Activated CD8-positive, alpha-beta T cell treated with anti-CD3 and anti-CD28 coated beads, Interleukin-2, amount 10 ng/mL, durations not matched to agents 7 days and 5 days (primary cell): ENCODE data around the gene SLCO1A2. TPM values are rescaled to one million over a fixed set of nuclear protein-coding genes. Genes with fewer than 3 reads are reported as not detected.

Experiments used
- ATAC-seq: fragments of 150-1000 bp; cut with Tn5 transposase; one replicate; pipeline ENCODE4 v1.10.0; 2021; ENCODE audit warnings: moderate library complexity
- CTCF ChIA-PET: fragments of 350-600 bp; sonication (Branson Sonifier 250); formaldehyde crosslinking; loops from one replicate; lab custom pipeline; 2021; ENCODE audit warnings: antibody characterized with exemption; lab: Charles Lee
- POLR2A ChIA-PET: fragments of 350-600 bp; sonication (Branson Sonifier 250); formaldehyde crosslinking; loops from one replicate; lab custom pipeline; 2021; ENCODE audit warnings: antibody characterized with exemption; lab: Charles Lee
- DNase-seq: peaks from one replicate; pipeline ENCODE4 v3.0.0-alpha.2; 2020
- H3K27ac Mint-ChIP-seq: one replicate; pipeline ENCODE4 v1.8.0; 2021; ENCODE audit warnings: mild to moderate bottlenecking, mixed read lengths
- H3K27me3 Mint-ChIP-seq: one replicate; pipeline ENCODE4 v1.8.0; 2021; ENCODE audit warnings: low read depth, mixed read lengths
- H3K36me3 Mint-ChIP-seq: one replicate; pipeline ENCODE4 v1.8.0; 2021; ENCODE audit warnings: low read depth, mixed read lengths
- H3K4me1 Mint-ChIP-seq: one replicate; pipeline ENCODE4 v1.8.0; 2021; ENCODE audit warnings: low read depth, mixed read lengths
- H3K4me3 Mint-ChIP-seq: one replicate; pipeline ENCODE4 v1.8.0; 2021; ENCODE audit warnings: mild to moderate bottlenecking, mixed read lengths
- H3K9me3 Mint-ChIP-seq: one replicate; pipeline ENCODE4 v1.8.0; 2022; ENCODE audit warnings: mixed read lengths; ENCODE audit not compliant: insufficient read depth
- total RNA-seq, 2 experiments: library from RNA; stranded (reverse); gene quantifications; one replicate each; pipeline ENCODE4 v1.2.3, GENCODE V29; 2021

SLCO1A2 gene
- total RNA-seq, 2 experiments from 2014 or later, result not detected

DNA sequence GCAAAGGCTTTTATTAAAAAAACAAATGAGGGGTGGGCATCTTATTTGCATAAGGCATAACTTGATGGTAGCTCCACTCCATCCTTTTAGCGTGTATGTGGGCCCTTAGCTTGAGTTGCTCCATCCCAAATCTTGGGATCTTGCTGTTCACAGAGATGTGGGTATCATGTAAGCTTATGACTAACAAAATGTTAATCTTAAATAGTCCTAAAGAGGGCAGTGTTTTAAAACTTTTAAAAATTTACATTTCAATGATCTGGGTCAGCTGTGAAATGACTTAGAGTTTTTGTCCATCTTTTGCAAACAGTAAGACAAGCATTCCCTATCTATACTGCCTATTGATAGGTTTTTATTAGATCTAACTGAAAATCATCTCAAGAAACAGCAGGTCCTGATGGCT lies 86.0 kb downstream of the SLCO1A2 start:
- H3K27me3 Mint-ChIP-seq, result no peaks in the 10 kb centered on the region
- no peak overlapping the region for H3K4me3 Mint-ChIP-seq
- ChIA-PET POLR2A (no interaction called here), CTCF (interaction anchor here (0.8 to 1.2 kb wide), 2 partner anchors 230 to 432 kb away, joined by 3 to 8 read pairs; no protein-coding TSS in a partner anchor)
- H3K4me1 Mint-ChIP-seq, result no peaks in the 10 kb centered on the region
- DNase-seq, result no peak
- no peak for ATAC-seq
- no peaks in the 10 kb centered on the region for H3K36me3 Mint-ChIP-seq
- no peaks in the 10 kb centered on the region for H3K9me3 Mint-ChIP-seq
- no peak overlapping the region for H3K27ac Mint-ChIP-seq

DNA sequence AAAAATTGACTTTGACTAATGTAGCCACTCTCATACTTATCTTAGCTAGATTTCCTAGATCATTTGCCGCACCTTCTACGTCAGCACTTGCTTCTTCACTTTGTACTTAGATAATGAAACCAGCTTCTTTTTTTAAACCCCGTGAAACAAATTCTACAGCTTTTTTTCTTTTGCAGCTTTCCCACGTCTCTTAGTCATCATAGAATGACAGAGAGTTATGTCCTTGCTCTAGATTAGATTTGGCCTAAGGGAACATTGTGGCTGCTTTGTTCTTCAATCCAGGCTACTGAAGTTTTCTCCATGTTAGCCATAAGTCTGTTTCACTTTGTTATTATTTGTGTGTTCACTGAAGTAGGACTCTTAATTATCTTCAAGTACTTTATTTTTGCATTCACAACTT lies 94.9 kb downstream of the SLCO1A2 start:
- no peak overlapping the region for H3K27ac Mint-ChIP-seq
- H3K9me3 Mint-ChIP-seq, result no peaks in the 10 kb centered on the region
- H3K36me3 Mint-ChIP-seq, result no peaks in the 10 kb centered on the region
- no peaks in the 10 kb centered on the region for H3K4me1 Mint-ChIP-seq
- DNase-seq, result no peak
- H3K4me3 Mint-ChIP-seq, result no peak overlapping the region
- no peaks in the 10 kb centered on the region for H3K27me3 Mint-ChIP-seq
- ChIA-PET POLR2A (no interaction called here), CTCF (no interaction called here)
- no peak for ATAC-seq

DNA sequence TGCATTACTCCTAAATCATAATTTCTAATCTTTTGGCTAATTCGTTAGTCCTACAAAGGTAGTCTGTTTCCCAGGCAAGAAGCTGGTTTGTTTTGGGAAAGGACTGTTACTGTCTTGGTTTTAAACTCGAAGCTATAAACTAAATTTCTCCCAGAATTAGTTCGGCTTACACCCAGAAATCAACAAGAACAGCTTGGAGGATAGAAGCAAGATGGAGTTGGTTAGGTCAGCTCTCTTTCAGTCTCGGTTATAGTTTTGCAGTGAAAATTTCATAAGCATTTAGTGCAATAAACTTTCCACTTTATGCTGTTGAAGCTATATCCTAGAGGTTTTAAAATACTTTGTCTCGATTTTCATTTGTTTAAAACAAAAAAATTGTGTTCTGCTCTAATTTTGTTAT lies 100.3 kb downstream of the SLCO1A2 start:
- DNase-seq, result no peak
- H3K36me3 Mint-ChIP-seq, result no peaks in the 10 kb centered on the region
- POLR2A ChIA-PET, result no interaction called here
- CTCF ChIA-PET, result no interaction called here
- H3K27me3 Mint-ChIP-seq, result no peaks in the 10 kb centered on the region
- no peak for ATAC-seq
- no peak overlapping the region for H3K27ac Mint-ChIP-seq
- no peak overlapping the region for H3K4me3 Mint-ChIP-seq
- no peaks in the 10 kb centered on the region for H3K9me3 Mint-ChIP-seq
- H3K4me1 Mint-ChIP-seq, result no peaks in the 10 kb centered on the region

DNA sequence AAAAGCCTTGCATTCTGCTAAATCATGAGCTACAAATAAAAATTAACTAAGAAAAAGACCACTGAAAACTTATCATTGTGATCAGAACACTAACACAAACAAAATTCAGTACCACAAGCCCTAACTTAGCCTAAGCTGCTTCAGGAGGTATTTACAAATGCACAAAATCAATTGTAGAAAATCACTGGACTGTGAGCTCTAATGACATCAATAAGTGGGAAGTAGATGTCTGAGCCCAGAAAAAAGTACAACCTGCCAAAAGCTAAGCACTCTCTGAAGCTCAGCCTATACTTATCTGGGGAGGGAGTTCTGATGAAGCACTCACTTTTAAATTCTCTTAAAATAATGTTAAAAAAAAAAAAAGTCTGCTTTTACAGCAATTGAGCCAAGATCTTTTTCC lies 110.8 kb downstream of the SLCO1A2 start:
- H3K4me1 Mint-ChIP-seq, result no peaks in the 10 kb centered on the region
- POLR2A ChIA-PET, result no interaction called here
- no peak overlapping the region for H3K27ac Mint-ChIP-seq
- no peaks in the 10 kb centered on the region for H3K36me3 Mint-ChIP-seq
- no peak for ATAC-seq
- CTCF ChIA-PET, result no interaction called here
- no peaks in the 10 kb centered on the region for H3K9me3 Mint-ChIP-seq
- no peak for DNase-seq
- no peaks in the 10 kb centered on the region for H3K27me3 Mint-ChIP-seq
- no peak overlapping the region for H3K4me3 Mint-ChIP-seq

DNA sequence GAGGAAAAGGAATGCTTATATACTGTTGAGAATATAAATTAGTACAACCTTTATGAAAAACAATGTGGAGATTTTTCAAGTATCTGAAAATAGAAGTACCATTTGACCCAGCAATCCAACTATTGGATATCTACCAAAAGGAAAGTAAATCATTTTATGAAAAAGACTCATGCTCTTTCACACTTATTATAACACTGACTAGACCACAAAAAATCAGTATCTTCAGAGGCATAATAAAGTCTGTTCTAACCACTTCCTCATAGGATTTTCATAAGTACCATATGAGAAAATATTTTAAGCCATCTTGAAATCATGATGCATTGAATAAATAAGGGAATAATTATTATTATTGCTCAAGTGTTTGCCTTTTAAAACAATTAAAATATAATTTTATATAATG lies 112.9 kb downstream of the SLCO1A2 start:
- H3K27ac Mint-ChIP-seq, result no peak overlapping the region
- H3K36me3 Mint-ChIP-seq, result no peaks in the 10 kb centered on the region
- POLR2A ChIA-PET, result no interaction called here
- DNase-seq, result no peak
- CTCF ChIA-PET, result no interaction called here
- no peaks in the 10 kb centered on the region for H3K27me3 Mint-ChIP-seq
- no peak overlapping the region for H3K4me3 Mint-ChIP-seq
- no peak for ATAC-seq
- no peaks in the 10 kb centered on the region for H3K4me1 Mint-ChIP-seq
- no peaks in the 10 kb centered on the region for H3K9me3 Mint-ChIP-seq

DNA sequence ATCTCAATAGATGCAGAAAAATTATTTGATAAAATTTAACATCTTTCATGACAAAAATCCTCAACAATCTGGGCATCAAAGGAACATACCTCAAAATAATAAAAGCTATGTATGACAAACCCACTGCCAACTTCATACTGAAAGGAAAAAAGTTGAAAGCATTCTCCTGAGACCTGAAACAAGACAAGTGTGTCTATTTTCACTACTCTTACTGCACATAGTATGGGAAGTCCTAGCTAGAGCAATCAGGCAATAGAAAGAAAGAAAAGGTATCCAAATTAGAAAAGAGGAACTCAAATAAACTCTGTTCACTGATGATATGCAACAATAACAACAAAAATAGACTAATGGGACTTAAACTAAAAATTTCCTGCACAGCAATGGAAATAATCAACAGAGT lies 113.6 kb downstream of the SLCO1A2 start:
- H3K27ac Mint-ChIP-seq, result no peak overlapping the region
- H3K4me1 Mint-ChIP-seq, result no peaks in the 10 kb centered on the region
- DNase-seq, result no peak
- no peaks in the 10 kb centered on the region for H3K36me3 Mint-ChIP-seq
- H3K27me3 Mint-ChIP-seq, result no peaks in the 10 kb centered on the region
- ChIA-PET POLR2A (no interaction called here), CTCF (no interaction called here)
- ATAC-seq, result no peak
- H3K4me3 Mint-ChIP-seq, result no peak overlapping the region
- no peaks in the 10 kb centered on the region for H3K9me3 Mint-ChIP-seq

DNA sequence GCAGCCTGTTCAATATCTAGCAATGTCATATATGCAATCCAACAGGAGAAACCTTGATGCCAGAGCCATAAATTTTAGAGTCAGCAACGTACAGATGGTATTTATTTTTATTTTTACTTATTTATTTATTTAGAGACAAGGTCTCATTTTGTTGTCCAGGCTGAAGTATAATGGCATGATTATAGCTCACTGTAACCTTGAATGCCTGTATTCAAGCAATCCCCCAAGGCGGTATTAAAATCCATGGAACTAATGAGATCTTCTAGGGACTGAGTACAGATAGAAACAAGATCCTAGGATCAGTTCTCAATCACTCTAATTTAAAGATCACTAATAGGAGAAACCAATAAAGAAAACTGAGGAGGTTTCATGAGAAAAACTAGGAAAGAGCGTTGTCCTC lies 114.5 kb downstream of the SLCO1A2 start:
- no peak overlapping the region for H3K27ac Mint-ChIP-seq
- CTCF ChIA-PET, result no interaction called here
- ATAC-seq, result no peak

DNA sequence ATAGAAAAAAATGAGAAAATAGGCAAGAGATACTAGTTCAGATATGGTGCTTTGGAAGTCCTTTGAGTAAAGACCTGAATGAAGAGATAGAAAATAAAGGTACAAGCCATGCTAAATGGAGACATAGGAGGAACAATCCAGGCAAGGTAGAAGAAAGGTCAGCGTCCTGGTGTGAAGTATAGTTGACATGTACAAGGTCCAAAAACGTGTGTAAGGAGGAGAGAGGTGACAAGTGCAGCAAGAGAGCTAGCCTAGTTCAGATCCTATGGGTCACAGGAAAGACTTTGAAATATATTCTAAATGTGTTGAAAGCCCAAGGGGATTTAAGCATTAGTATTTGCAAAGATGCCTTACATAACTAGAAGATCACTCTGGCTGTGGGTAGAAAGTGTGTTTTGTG lies 115.5 kb downstream of the SLCO1A2 start:
- ATAC-seq (no peak), DNase-seq (no peak)
- Mint-ChIP-seq H3K4me3 (no peak overlapping the region), H3K9me3 (no peaks in the 10 kb centered on the region), H3K4me1 (no peaks in the 10 kb centered on the region), H3K36me3 (no peaks in the 10 kb centered on the region), H3K27me3 (no peaks in the 10 kb centered on the region), H3K27ac (no peak overlapping the region)
- ChIA-PET CTCF (no interaction called here), POLR2A (no interaction called here)

More for the DNA sequence above, 114.5 kb downstream of the SLCO1A2 start:
- POLR2A ChIA-PET, result no interaction called here
- no peaks in the 10 kb centered on the region for H3K4me1 Mint-ChIP-seq
- DNase-seq, result no peak
- H3K4me3 Mint-ChIP-seq, result no peak overlapping the region
- no peaks in the 10 kb centered on the region for H3K9me3 Mint-ChIP-seq
- no peaks in the 10 kb centered on the region for H3K27me3 Mint-ChIP-seq
- no peaks in the 10 kb centered on the region for H3K36me3 Mint-ChIP-seq

Other genes starting within 250 kb of the SLCO1A2 start
- gene SLCO1B1, start 203.7 kb downstream of the SLCO1A2 start, total RNA-seq, result not detected
- gene IAPP, start 38.0 kb upstream of the SLCO1A2 start, total RNA-seq, result not detected
- gene PYROXD1, start 102.7 kb upstream of the SLCO1A2 start, total RNA-seq, result 10 to 100 TPM; 25.3 to 28.7 TPM
- 10 to 100 TPM; 92.3 to 92.6 TPM for gene RECQL, start 166.7 kb upstream of the SLCO1A2 start, total RNA-seq
- gene GOLT1B, start 166.9 kb upstream of the SLCO1A2 start, total RNA-seq, result 10 to 100 TPM; 37.3 to 37.5 TPM
- gene SPX, start 191.4 kb upstream of the SLCO1A2 start, total RNA-seq, result not detected